Activated naive CD8-positive, alpha-beta T cell treated with anti-CD3 and anti-CD28 coated beads, Interleukin-2, amount 50 U/mL, for 24 hours (primary cell): ENCODE measurements around the gene UNC119.
A peak's percentile ranks its signal among the peaks of the same experiment; 100 is the strongest.

ENCODE experiments used
- ATAC-seq: fragments of 150-1000 bp; cut with Tn5 transposase; one replicate; pipeline ENCODE4 v1.10.0; 2021
- DNase-seq: peaks from one replicate; pipeline ENCODE4 v3.0.0; 2021
- H3K27ac Mint-ChIP-seq: one replicate; pipeline ENCODE4 v1.8.0; 2021; ENCODE audit warnings: mild to moderate bottlenecking, mixed read lengths
- H3K27me3 Mint-ChIP-seq: one replicate; pipeline ENCODE4 v1.8.0; 2021; ENCODE audit warnings: mixed read lengths
- H3K36me3 Mint-ChIP-seq: one replicate; pipeline ENCODE4 v1.8.0; 2021; ENCODE audit warnings: low read depth, mixed read lengths
- H3K4me1 Mint-ChIP-seq: one replicate; pipeline ENCODE4 v1.8.0; 2021; ENCODE audit warnings: mixed read lengths
- H3K4me3 Mint-ChIP-seq: one replicate; pipeline ENCODE4 v1.8.0; 2021; ENCODE audit warnings: mild to moderate bottlenecking, moderate library complexity, mixed read lengths
- H3K9me3 Mint-ChIP-seq: one replicate; pipeline ENCODE4 v1.8.0; 2021; ENCODE audit warnings: mixed read lengths

UNC119 gene

DNA sequence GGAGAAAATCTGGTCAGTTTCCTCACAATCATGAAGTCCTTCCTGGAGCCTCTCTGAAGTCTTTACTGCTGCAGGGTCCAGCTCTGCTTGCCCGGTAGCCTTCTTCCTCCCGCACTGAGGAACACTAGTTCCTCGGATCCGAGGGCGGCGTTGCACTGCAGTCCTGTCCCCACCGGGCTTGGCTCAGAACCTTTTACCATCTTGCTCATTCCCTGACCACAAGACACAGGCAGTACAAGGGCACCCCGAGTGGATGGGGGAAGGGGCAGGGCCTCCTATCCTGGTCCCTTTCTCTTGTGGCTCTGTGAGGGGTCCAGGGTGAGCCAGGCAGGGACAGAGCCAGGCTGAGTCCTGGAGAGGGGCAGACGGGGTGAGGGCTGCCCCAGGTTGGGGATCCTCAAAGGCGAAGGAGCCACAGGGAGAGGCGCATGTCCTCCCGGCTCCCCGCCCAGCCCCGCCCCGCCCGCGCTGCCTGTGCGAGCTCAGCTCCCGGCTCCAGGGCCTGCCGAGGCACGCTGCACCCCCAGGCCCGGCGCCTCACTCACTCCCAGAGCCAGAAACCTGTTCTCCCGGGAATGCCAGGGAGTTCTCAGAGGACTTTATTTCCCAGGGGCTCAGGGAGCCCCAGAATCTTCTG lies 44.7 kb downstream of the UNC119 start:
- DNase-seq = no peak
- Mint-ChIP-seq H3K27ac (no peak overlapping the region), H3K36me3 (no peaks in the 10 kb centered on the region), H3K27me3 (peaks cover 18% of the 10 kb centered on the region), H3K4me1 (no peaks in the 10 kb centered on the region), H3K4me3 (no peak overlapping the region), H3K9me3 (no peaks in the 10 kb centered on the region)
- no peak for ATAC-seq

DNA sequence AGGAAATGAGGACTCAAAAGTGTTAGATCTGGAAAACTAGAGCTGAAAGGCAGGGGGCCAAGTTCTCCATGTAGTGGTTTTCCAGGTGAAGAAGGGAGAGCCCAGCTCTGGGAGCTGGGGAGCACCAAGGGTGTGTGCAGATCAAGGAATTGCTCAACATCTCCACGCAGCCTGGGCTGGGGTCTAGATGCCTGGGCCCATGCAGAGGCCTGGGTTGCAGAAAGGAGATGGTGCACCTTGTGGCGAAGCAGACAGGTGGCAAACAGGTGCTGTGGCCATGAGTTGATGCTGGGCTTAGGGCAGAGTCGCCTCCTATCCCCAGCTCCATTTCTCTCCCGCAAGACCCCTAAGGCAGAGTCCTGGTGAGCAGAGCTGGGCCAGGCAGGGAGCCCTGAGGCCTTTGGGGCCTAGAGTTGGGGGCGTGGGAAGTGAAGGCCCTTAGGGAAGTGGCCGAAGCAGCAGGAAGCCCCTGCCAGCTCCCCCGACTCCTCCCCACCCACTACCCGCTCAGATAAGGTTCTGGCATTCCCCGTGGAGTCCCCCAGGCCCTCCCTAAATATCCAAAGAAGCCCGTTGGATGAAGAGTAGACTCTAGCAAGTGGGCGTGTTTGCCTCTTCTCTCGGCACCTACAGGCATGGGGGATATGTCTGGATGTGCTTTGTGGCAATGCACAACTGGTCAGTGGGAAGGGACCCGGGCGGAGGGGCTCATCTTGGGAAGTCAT lies 45.5 kb downstream of the UNC119 start:
- Mint-ChIP-seq H3K4me1 (no peaks in the 10 kb centered on the region), H3K27me3 (peaks cover 18% of the 10 kb centered on the region), H3K36me3 (no peaks in the 10 kb centered on the region), H3K4me3 (no peak overlapping the region), H3K27ac (no peak overlapping the region), H3K9me3 (no peaks in the 10 kb centered on the region)
- ATAC-seq (no peak), DNase-seq (no peak)

DNA sequence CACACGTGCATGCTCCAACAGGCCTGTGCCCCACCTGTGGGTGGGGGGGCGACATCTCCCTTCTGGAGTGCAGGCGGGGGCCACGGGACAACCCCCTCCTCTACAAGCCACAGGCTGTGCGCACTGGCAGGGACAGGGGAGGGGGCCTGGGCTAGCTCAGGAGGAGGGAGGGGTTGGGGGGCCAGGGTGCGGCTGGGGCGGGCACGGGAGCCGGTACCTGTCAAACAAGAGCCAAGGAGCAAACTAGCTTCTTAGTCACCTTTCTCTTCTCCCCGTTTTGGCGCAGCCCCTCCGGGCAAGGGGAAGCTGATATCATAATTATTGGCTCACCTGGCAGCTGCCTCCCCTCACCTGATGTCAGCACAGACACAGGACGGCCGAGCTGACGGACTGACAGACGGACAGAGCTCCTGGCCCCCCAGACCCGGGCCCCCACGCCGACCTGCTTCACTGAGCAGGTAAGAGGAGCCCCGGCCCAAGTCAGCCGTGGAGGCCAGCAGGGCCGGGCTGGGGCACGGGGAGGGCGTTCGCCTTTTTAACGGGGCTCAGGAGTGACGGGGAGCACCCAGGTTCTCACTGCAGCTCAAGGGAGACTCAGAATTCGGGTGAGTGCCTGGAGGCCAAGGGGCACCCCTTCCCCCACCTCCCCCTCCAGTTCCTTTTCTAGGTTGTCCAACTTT lies 46.3 kb downstream of the UNC119 start, which contains the start of gene FOXN1:
TSS of gene FOXN1 (plus strand) at position 363 of the 680 bp plus-strand sequence. CDS start 17,622 bp downstream, outside the sequence.
- Mint-ChIP-seq H3K27ac (no peak within 1 kb of the TSS), H3K4me3 (no peak within 1 kb of the TSS), H3K4me1 (no peaks in the 10 kb centered on the region), H3K27me3 (peaks cover 18% of the 10 kb centered on the region), H3K9me3 (no peaks in the 10 kb centered on the region), H3K36me3 (no peaks in the 10 kb centered on the region)
- DNase-seq (no peak), ATAC-seq (no peak)

DNA sequence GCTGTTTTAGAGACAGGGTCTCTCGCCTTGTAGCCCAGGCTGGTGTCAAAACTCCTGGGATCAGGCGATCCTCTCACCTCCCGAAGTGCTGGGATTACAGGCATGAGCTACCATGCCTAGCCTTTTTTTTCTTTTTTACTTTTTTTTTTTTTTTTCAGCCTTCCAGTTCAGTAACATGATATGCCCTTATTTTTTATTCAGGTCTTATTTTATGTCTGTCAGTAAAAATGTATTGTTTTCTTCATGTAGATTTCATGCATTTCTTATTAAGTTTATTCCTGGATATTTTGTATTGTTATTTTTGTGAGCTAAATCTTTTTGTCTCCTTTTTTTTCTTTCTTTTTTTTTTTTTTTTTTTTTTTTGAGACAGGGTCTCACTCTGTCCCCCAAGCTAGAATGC lies 49.0 kb downstream of the UNC119 start:
- Mint-ChIP-seq H3K27me3 (peaks cover 5% of the 10 kb centered on the region), H3K9me3 (no peaks in the 10 kb centered on the region), H3K4me3 (no peak overlapping the region)

DNA sequence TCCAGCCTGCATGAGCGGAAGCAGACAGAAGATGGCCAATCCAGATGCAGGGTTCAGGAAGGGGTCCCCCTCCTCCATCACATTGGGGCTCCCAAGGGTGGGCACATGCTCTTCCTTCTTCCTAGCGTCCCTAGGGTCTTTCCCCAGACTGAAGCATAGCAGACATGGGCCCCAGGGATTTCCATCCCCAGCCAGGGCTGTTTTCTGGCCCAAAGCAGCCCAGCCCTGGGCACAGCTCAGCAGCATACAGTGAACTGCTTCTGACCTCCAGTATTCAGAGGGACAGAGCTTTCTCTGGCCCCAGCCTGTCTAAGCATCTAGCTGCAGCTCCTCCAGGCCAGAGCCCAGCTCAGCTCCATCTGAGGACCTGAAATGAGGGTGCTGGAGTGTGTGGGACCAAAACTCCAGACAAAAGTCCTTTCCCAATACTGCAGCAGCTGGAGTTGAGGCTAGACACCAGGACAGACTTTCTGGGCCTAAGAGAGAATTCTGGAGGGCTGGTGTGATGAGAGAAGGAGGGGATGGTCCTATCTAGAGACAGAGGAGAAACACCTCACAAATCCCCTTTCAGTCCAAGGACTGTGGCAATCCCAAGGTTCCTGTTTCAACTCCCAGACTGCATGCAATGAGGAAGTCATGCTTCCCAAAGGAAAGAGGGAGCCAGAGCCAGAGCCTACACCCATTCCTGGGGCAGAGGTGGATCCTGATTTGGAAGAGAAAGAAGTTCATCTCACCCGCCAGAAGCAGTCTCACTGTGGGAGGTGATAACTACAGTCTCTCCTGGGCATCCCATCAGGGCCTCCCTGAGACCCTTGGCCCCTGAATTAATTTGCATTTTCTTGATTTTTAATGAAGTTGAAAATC lies 50.8 kb downstream of the UNC119 start:
- Mint-ChIP-seq H3K36me3 (no peaks in the 10 kb centered on the region), H3K27me3 (no peaks in the 10 kb centered on the region), H3K4me1 (no peaks in the 10 kb centered on the region), H3K9me3 (no peaks in the 10 kb centered on the region), H3K4me3 (no peak overlapping the region), H3K27ac (no peak overlapping the region)
- ATAC-seq = no peak
- no peak for DNase-seq

More for the DNA sequence above, 49.0 kb downstream of the UNC119 start:
- no peaks in the 10 kb centered on the region for H3K4me1 Mint-ChIP-seq
- DNase-seq (no peak), ATAC-seq (no peak)
- no peaks in the 10 kb centered on the region for H3K36me3 Mint-ChIP-seq
- no peak overlapping the region for H3K27ac Mint-ChIP-seq

DNA sequence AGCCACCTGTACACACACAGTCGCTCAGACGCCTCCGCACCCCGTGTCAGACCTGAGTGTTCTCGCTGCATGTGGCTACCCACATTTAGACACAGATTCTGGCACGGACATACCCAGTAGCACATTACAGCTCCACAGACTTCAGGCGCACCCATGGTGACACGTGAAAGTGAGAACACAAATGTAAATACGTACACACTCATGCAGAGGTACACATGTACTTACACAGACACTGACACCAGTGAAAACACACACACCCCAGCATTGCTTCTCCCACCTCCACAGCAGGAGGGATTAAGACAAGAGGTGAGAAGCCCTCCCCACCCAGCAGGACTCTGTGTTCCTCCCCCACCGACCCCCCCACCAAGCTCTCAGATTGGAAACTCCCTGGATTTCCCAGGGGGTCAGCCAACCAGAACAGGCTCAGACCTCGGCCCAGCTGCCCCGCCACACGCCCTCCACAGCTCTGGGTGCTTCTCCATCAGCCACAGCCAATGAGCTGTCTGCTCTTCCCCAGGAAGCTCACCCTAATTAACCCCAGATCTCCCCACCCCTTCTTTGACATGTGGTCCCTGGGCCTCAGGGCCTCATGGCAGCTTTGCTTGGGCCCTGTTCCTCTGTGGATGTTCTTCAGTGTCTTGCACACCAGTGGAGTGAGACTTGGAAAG lies 51.6 kb downstream of the UNC119 start:
- DNase-seq (peak; percentile 4), ATAC-seq (no peak)
- Mint-ChIP-seq H3K4me1 (no peaks in the 10 kb centered on the region), H3K27me3 (no peaks in the 10 kb centered on the region), H3K36me3 (no peaks in the 10 kb centered on the region), H3K4me3 (no peak overlapping the region), H3K27ac (peak overlapping the region; percentile 17), H3K9me3 (no peaks in the 10 kb centered on the region)

DNA sequence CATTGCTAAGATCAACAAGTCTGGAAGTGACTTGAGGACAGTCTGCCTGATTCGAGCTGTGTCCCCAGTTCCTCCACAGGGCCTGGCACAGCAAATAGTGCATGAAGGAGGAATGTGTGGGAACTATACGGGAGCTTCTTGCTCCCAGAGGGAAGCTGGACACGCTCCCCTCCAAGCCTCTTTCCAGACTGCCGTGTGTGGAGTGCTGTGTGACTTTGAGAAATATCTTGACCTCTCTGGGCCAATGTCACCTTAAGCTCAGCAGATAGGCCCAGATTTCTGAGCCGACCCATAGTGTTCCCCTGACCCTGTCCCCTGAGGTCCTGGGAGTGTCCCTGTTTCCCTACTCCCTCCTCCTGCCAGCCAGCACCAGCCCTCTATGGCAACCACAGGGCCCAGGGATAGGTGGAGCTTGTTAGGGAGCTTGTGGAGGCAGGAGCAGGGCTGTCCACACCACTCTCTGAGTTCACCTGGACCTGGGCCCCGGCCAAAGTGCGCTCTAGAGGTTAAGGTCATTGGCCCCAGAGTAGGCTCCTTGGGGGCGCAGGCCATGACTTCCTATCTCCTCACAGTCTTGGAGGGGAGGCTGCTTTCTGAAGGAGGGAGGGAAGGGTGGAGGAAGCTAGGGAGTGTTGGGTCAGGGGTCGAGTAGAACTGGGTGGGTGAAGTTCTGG lies 52.6 kb downstream of the UNC119 start:
- ATAC-seq = peak; percentile 13
- Mint-ChIP-seq H3K27ac (no peak overlapping the region), H3K9me3 (no peaks in the 10 kb centered on the region), H3K4me1 (no peaks in the 10 kb centered on the region), H3K4me3 (no peak overlapping the region), H3K36me3 (no peaks in the 10 kb centered on the region), H3K27me3 (no peaks in the 10 kb centered on the region)
- no peak for DNase-seq

DNA sequence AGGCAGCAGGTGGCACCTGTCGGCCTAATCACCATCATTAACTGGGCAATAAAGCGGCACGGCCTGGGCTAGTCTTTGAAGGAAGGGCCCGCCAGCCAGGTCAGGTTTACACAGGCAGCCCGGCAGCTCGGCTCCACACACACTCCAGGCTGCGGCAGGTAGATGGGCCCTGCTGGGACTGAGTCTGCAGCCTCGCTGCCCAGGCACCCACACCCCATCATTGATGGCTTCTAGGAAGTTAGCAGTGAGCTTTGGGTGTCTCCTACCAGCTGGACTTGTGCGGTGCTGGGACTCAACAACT lies 53.1 kb downstream of the UNC119 start:
- no peaks in the 10 kb centered on the region for H3K27me3 Mint-ChIP-seq
- H3K4me1 Mint-ChIP-seq = no peaks in the 10 kb centered on the region
- no peaks in the 10 kb centered on the region for H3K36me3 Mint-ChIP-seq
- H3K4me3 Mint-ChIP-seq = no peak overlapping the region
- ATAC-seq (no peak), DNase-seq (no peak)
- H3K27ac Mint-ChIP-seq = no peak overlapping the region
- H3K9me3 Mint-ChIP-seq = no peaks in the 10 kb centered on the region

DNA sequence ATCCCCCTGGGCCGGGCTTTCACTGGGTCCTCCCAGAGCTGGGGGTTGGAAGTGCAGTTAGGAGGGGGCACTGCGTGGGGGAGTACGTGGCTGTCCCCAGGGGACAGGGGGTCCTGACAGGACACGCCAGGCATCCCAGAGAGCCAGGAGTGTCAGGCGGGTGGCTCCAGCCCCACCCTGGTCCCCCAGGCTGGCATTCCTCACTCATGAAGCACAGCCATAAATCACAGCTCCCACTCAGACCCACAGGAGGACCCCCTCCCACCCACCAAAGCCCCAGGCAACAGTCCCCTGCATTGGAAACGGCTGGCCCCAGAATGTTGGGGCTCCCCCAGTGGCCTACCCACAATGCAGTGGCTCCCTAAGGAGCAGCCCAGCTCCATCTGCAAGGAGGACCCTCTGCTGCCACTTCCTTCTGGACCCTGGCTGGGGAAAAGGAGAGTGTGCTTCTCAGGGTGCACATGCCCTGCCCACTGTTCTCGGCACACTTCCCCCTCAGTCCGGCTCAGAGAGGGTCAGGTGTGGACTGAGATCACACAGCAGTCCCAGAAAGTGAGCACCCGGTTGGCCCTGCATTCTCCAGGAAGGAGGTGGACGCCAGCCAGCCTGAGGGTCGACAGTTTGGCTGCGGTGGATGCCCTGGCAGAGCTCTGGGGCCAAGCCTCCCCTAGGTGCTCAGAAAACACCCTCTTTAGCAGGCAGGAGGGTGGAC lies 53.6 kb downstream of the UNC119 start:
- H3K27ac Mint-ChIP-seq = no peak overlapping the region
- no peaks in the 10 kb centered on the region for H3K9me3 Mint-ChIP-seq
- H3K36me3 Mint-ChIP-seq = no peaks in the 10 kb centered on the region
- ATAC-seq = no peak
- no peak for DNase-seq
- H3K27me3 Mint-ChIP-seq = no peaks in the 10 kb centered on the region
- no peak overlapping the region for H3K4me3 Mint-ChIP-seq
- no peaks in the 10 kb centered on the region for H3K4me1 Mint-ChIP-seq

DNA sequence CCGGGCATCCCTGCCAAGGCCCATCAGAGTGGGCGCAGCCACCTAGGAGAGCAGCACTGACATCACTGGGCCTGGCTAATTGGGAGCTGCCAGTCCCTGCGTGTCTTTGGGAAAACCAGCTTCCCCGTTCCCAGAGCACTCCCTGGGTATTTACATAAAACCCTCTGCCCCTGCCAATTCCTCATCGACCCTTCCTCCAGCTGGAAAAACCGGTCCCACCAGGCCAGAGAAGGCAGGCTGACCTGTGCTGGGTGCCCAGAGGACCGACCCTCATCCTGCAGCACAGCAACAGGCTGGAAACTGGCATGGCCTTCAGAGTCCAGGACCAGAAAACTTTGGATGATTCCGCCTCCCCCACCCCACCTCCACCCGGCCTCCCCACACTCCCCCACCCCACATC lies 54.5 kb downstream of the UNC119 start:
- peaks cover 1% of the 10 kb centered on the region for H3K4me1 Mint-ChIP-seq
- H3K27ac Mint-ChIP-seq = no peak overlapping the region
- H3K4me3 Mint-ChIP-seq = no peak overlapping the region
- ATAC-seq = no peak
- H3K27me3 Mint-ChIP-seq = peaks cover 1% of the 10 kb centered on the region
- DNase-seq = no peak
- H3K9me3 Mint-ChIP-seq = no peaks in the 10 kb centered on the region
- H3K36me3 Mint-ChIP-seq = no peaks in the 10 kb centered on the region
